AG09319 (cell line): Measurements from ENCODE around the gene ARID1B.
A peak's percentile ranks its signal among the peaks of the same experiment; 100 is the strongest.

Experiments
- DNase-seq: peaks from one replicate; pipeline ENCODE4 v3.0.0-alpha.2; 2010; ENCODE audit warnings: low read depth; ENCODE audit errors: extremely low read depth
- CTCF ChIP-seq: IDR thresholded peaks from 2 replicates; pipeline ENCODE4 v1.5.1; 2011; ENCODE audit warnings: low read depth, mild to moderate bottlenecking, inconsistent platforms, low read length, moderate library complexity

The ARID1B gene

GRCh38 chr6:156948807-156949206, 171.6 kb downstream of the ARID1B start:
- DNase-seq = no peak
- TF ChIP-seq CTCF = no peak; the same call in 1 of the 2 replicates

GRCh38 chr6:156949376-156949775, 172.2 kb downstream of the ARID1B start:
- no peak for TF ChIP-seq CTCF
- no peak for DNase-seq

GRCh38 chr6:156950084-156950483, 172.9 kb downstream of the ARID1B start:
- TF ChIP-seq CTCF = no peak

GRCh38 chr6:156950531-156950930, 173.4 kb downstream of the ARID1B start:
- no peak for TF ChIP-seq CTCF
- DNase-seq = no peak

More at GRCh38 chr6:156950084-156950483, 172.9 kb downstream of the ARID1B start:
- DNase-seq = no peak

- no peak for TF ChIP-seq CTCF
- no peak for DNase-seq
Observed at GRCh38 chr6:156952401-156952800, 175.2 kb downstream of the ARID1B start.

GRCh38 chr6:156953127-156953478, 175.9 kb downstream of the ARID1B start:
- no peak for DNase-seq
- no peak for TF ChIP-seq CTCF

- DNase-seq = peak; percentile 94
- peak; percentile 24 for TF ChIP-seq CTCF
Observed at GRCh38 chr6:156953479-156954146, 176.4 kb downstream of the ARID1B start.
